Measurements from ENCODE around the gene LRRC31. TPM values are rescaled to one million over a fixed set of nuclear protein-coding genes. Genes with fewer than 3 reads are reported as not detected.
A peak's percentile ranks its signal among the peaks of the same experiment; 100 is the strongest.

Gene LRRC31
- total and polyA plus RNA-seq, 9 donors: 0.21 TPM; not detected in 8

- Histone ChIP-seq H3K4me1 (ENCODE audit: control insufficient read depth, insufficient read depth, low read length) (no peaks in the 10 kb centered on the region), H3K9me3 (replicated peaks; ENCODE audit: control insufficient read depth, low read depth, low read length) (no peaks in the 10 kb centered on the region), H3K27me3 (ENCODE audit: control insufficient read depth, insufficient read depth, low read length) (peaks cover 2% of the 10 kb centered on the region), H3K4me3 (ENCODE audit: low read length) (no peak overlapping the region), H3K36me3 (ENCODE audit: control insufficient read depth, insufficient read depth, low read length) (no peaks in the 10 kb centered on the region), H3K27ac (ENCODE audit: low read length) (no peak overlapping the region)
- 92% methylated on average over 15 of the region's 15 CpGs for WGBS (ENCODE audit: insufficient coverage)
- no peak for DNase-seq
Measured at GRCh38 chr3:169822091-169822490, 47.6 kb downstream of the LRRC31 start.

DNA sequence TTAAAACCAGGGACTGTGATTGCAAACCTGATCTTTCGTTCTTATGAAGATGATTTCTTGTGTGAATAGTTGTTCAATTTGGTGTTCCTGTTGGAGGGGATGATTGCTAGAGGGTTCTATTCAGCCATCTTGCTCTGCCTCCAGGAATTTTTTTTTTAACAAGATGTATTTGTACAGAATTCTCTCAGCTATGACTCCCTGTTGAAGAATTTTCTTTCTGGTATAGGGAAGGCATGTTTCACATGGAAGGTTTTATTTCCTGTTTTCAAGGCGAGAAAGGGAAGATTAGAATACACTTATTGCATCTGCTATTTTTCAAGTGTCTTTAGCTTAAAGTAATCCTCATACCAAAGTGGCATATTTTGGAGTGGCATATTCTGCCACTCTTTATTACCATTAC, 51.4 kb downstream of the LRRC31 start:
- no peak for DNase-seq
- no peaks in the 10 kb centered on the region for H3K36me3 ChIP-seq (ENCODE audit: control insufficient read depth, insufficient read depth, low read length)
- no peaks in the 10 kb centered on the region for H3K9me3 ChIP-seq (replicated peaks; ENCODE audit: control insufficient read depth, low read depth, low read length)
- no peak overlapping the region for H3K4me3 ChIP-seq (ENCODE audit: low read length)
- no peaks in the 10 kb centered on the region for H3K4me1 ChIP-seq (ENCODE audit: control insufficient read depth, insufficient read depth, low read length)
- WGBS (ENCODE audit: insufficient coverage): no CpG with 5 or more reads among the region's 2 CpGs
- H3K27ac ChIP-seq (ENCODE audit: low read length): no peak overlapping the region
- H3K27me3 ChIP-seq (ENCODE audit: control insufficient read depth, insufficient read depth, low read length): peaks cover 2% of the 10 kb centered on the region

GRCh38 chr3:169815590-169816150, 54.1 kb downstream of the LRRC31 start:
- no CpG with 5 or more reads among the region's 4 CpGs for WGBS (ENCODE audit: insufficient coverage)
- Histone ChIP-seq H3K4me3 (ENCODE audit: low read length) (no peak overlapping the region), H3K4me1 (ENCODE audit: control insufficient read depth, insufficient read depth, low read length) (peaks cover 12% of the 10 kb centered on the region), H3K9me3 (replicated peaks; ENCODE audit: control insufficient read depth, low read depth, low read length) (no peaks in the 10 kb centered on the region), H3K27me3 (ENCODE audit: control insufficient read depth, insufficient read depth, low read length) (no peaks in the 10 kb centered on the region), H3K27ac (ENCODE audit: low read length) (no peak overlapping the region), H3K36me3 (ENCODE audit: control insufficient read depth, insufficient read depth, low read length) (no peaks in the 10 kb centered on the region)
- DNase-seq: no peak

DNA sequence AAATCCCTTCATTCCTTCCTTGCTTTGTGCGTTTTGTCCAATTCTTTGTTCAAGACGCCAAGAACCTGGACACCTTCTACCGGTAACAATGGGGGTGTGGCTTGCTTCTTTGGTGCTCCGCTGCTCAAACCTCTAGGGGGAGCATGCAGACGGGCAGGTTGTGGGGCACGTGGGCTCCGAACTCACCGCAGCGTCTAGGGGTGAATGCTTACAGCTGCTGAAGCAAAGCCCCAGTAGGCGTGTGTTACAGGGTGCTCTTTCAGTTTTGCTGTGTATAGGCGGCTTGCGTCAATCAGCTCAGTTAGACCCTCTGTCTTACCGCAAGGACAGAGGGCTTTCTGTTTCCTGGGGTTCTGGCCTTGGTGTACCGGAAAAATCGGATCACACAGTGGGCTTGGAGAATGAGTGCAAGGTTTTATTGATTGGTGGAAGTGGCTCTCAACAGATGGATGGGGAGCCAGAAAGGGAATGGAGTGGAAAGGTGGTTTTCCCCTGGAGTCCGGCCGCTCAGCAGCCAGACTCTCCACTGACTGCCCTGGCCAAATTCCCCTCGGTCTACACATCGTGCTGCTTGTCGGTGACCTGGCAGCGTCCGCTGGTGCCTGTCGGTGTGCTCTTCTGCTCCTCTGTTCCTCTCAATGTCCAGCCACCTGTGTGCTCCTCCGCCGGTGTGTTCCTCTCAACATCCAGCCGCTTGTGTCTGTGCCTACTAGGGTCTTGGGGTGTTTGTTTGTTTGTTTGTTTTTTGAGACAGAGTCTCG, 55.8 kb downstream of the LRRC31 start:
- H3K4me3 ChIP-seq (ENCODE audit: low read length): peak overlapping the region; percentile 0
- peaks cover 12% of the 10 kb centered on the region for H3K4me1 ChIP-seq (ENCODE audit: control insufficient read depth, insufficient read depth, low read length)
- 81% methylated on average over 12 of the region's 27 CpGs for WGBS (ENCODE audit: insufficient coverage)
- H3K9me3 ChIP-seq (replicated peaks; ENCODE audit: control insufficient read depth, low read depth, low read length): no peaks in the 10 kb centered on the region
- no peaks in the 10 kb centered on the region for H3K27me3 ChIP-seq (ENCODE audit: control insufficient read depth, insufficient read depth, low read length)
- DNase-seq: peak; percentile 18
- no peaks in the 10 kb centered on the region for H3K36me3 ChIP-seq (ENCODE audit: control insufficient read depth, insufficient read depth, low read length)
- no peak overlapping the region for H3K27ac ChIP-seq (ENCODE audit: low read length)

DNA sequence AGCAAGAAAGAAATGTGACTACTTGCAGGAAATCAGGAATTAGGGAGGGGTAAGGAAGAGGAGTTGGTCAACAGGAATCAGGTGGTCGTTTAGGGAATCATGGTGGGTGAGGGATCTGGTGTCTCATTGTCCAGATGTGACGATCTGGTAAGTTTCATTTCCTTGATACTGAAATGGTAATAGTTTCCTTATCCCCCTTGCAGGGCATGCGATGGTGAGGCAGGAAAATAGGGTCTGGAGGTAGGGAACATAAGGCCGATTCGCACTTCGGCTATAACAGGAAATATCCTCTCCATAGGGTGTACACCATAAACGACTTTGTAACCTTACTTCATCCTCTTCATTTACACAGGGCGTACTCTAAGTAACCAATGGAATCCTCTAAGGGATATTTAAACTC, 56.5 kb downstream of the LRRC31 start:
- 30% methylated on average over 2 of the region's 8 CpGs for WGBS (ENCODE audit: insufficient coverage)
- peaks cover 12% of the 10 kb centered on the region for H3K4me1 ChIP-seq (ENCODE audit: control insufficient read depth, insufficient read depth, low read length)
- H3K9me3 ChIP-seq (replicated peaks; ENCODE audit: control insufficient read depth, low read depth, low read length): no peaks in the 10 kb centered on the region
- DNase-seq: no peak
- H3K27ac ChIP-seq (ENCODE audit: low read length): peak overlapping the region; percentile 90
- peak overlapping the region; percentile 0 for H3K4me3 ChIP-seq (ENCODE audit: low read length)
- H3K27me3 ChIP-seq (ENCODE audit: control insufficient read depth, insufficient read depth, low read length): no peaks in the 10 kb centered on the region
- H3K36me3 ChIP-seq (ENCODE audit: control insufficient read depth, insufficient read depth, low read length): no peaks in the 10 kb centered on the region

DNA sequence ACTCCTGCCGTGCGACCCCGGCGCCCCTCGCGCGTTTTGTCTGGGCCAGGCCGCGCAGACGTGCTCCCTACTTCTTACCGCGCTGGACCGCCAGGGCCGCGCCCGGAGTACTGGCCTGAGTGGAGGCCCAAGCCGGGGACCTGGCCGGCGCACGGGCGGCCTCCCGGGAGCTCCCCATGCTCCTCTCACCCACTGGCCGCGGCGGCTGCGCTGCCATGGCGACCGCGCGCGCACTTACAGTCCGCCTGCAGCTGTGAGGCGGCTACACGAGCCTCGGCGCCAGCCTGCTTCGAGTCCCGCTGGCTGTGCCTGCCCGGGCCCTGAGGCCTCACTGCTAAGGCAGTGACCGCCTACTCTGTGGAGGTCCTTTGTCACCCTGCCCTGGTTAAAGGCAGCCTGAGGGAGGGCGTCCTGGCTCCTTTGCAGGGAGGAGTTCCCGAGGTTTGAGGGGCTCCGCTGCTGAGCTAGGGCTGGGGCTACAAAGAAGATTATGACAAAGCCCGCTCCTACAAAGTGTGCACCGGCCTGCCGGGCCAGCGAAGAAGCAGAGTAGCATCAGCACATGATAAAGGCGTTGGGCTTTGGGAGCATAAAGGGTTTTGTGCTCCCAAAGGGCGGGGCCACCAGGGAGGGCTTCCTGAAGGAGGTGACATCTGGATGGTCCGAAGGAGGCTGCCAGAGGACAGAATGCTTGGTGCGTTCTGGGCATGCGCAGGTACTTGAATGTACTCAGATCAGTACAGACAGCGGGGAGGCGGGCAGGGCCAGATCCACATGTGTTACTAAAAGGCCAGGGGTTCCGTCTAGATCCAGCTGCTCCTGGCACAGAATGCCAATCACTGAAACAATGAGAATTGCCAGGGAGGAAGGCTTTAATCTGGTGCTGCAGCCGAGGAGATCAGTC, 57.2 kb downstream of the LRRC31 start, which contains the start of the genes LRRC34 and LRRIQ4:
Gene LRRC34, minus strand, starts transcription at position 573 of the 904 bp plus-strand sequence. Its CDS starts 356 bp downstream, at position 217.
Gene LRRIQ4, plus strand, starts transcription at position 539 of the 904 bp plus-strand sequence. CDS start 9,052 bp downstream, outside the sequence.
- Histone ChIP-seq H3K27me3 (ENCODE audit: control insufficient read depth, insufficient read depth, low read length) (no peaks in the 10 kb centered on the region), H3K27ac (ENCODE audit: low read length) (peak within 1 kb of the TSS; percentile 90), H3K4me1 (ENCODE audit: control insufficient read depth, insufficient read depth, low read length) (peaks cover 12% of the 10 kb centered on the region), H3K4me3 (ENCODE audit: low read length) (peak within 1 kb of the TSS; percentile 78), H3K36me3 (ENCODE audit: control insufficient read depth, insufficient read depth, low read length) (no peaks in the 10 kb centered on the region), H3K9me3 (replicated peaks; ENCODE audit: control insufficient read depth, low read depth, low read length) (no peaks in the 10 kb centered on the region)
- DNase-seq: peak; percentile 87
- 2% methylated on average over 55 of the region's 56 CpGs for WGBS (ENCODE audit: insufficient coverage)

- WGBS (ENCODE audit: insufficient coverage): 0% methylated on average over 22 of the region's 29 CpGs
Measured at GRCh38 chr3:169811631-169812331, 58.0 kb downstream of the LRRC31 start.

GRCh38 chr3:169809230-169809795, 60.4 kb downstream of the LRRC31 start:
- peaks cover 12% of the 10 kb centered on the region for H3K4me1 ChIP-seq (ENCODE audit: control insufficient read depth, insufficient read depth, low read length)
- WGBS (ENCODE audit: insufficient coverage): 43% methylated on average over 2 of the region's 2 CpGs
- DNase-seq: no peak

More at GRCh38 chr3:169811631-169812331, 58.0 kb downstream of the LRRC31 start:
- H3K4me3 ChIP-seq (ENCODE audit: low read length): peak overlapping the region; percentile 78
- DNase-seq: peak; percentile 63
- H3K9me3 ChIP-seq (replicated peaks; ENCODE audit: control insufficient read depth, low read depth, low read length): no peaks in the 10 kb centered on the region
- peaks cover 12% of the 10 kb centered on the region for H3K4me1 ChIP-seq (ENCODE audit: control insufficient read depth, insufficient read depth, low read length)
- no peaks in the 10 kb centered on the region for H3K36me3 ChIP-seq (ENCODE audit: control insufficient read depth, insufficient read depth, low read length)
- H3K27ac ChIP-seq (ENCODE audit: low read length): peak overlapping the region; percentile 90
- H3K27me3 ChIP-seq (ENCODE audit: control insufficient read depth, insufficient read depth, low read length): no peaks in the 10 kb centered on the region

GRCh38 chr3:169804681-169805080, 65.1 kb downstream of the LRRC31 start:
- Histone ChIP-seq H3K27ac (ENCODE audit: low read length) (no peak overlapping the region), H3K9me3 (replicated peaks; ENCODE audit: control insufficient read depth, low read depth, low read length) (no peaks in the 10 kb centered on the region), H3K4me1 (ENCODE audit: control insufficient read depth, insufficient read depth, low read length) (no peaks in the 10 kb centered on the region), H3K36me3 (ENCODE audit: control insufficient read depth, insufficient read depth, low read length) (peaks cover 3% of the 10 kb centered on the region), H3K27me3 (ENCODE audit: control insufficient read depth, insufficient read depth, low read length) (no peaks in the 10 kb centered on the region), H3K4me3 (ENCODE audit: low read length) (no peak overlapping the region)
- DNase-seq: no peak
- WGBS (ENCODE audit: insufficient coverage): no CpG with 5 or more reads among the region's 3 CpGs

More at GRCh38 chr3:169809230-169809795, 60.4 kb downstream of the LRRC31 start:
- Histone ChIP-seq H3K36me3 (ENCODE audit: control insufficient read depth, insufficient read depth, low read length) (no peaks in the 10 kb centered on the region), H3K27me3 (ENCODE audit: control insufficient read depth, insufficient read depth, low read length) (no peaks in the 10 kb centered on the region), H3K9me3 (replicated peaks; ENCODE audit: control insufficient read depth, low read depth, low read length) (no peaks in the 10 kb centered on the region), H3K4me3 (ENCODE audit: low read length) (no peak overlapping the region), H3K27ac (ENCODE audit: low read length) (no peak overlapping the region)

Measured in muscle of leg (tissue), 11 donors.